H1 (cell line): ENCODE measurements around the gene DYRK1A. TPM values are rescaled to one million over a fixed set of nuclear protein-coding genes. Genes with fewer than 3 reads are reported as not detected.

Source experiments
- CTCF ChIA-PET: fragments of 300-600 bp; sonication (Branson Sonifier 250); formaldehyde crosslinking; loops from one replicate; lab custom pipeline; 2021; ENCODE audit not compliant: partially characterized antibody; lab: Charles Lee
- POLR2A ChIA-PET: fragments of 300-600 bp; sonication (Branson Sonifier 250); formaldehyde crosslinking; loops from one replicate; lab custom pipeline; 2021; ENCODE audit warnings: inconsistent platforms; ENCODE audit not compliant: partially characterized antibody; lab: Charles Lee
- DNase-seq, 2 experiments: peaks; one replicate each; pipeline versions ENCODE4 v3.0.0 to v3.0.0-alpha.2; 2010 to 2022; ENCODE audit warnings: low spot score in 2 of 2, low read depth in 1 of 2, mixed read lengths in 1 of 2
- FAIRE-seq: peaks from 2 replicates; lab custom pipeline; 2011; peaks lifted over from hg19 to GRCh38; lab: Jason Lieb, UNC
- H2AFZ ChIP-seq: 2 replicates; pipeline ENCODE4 v1.8.1; 2012; ENCODE audit warnings: low read length, inconsistent platforms
- H2AK5ac ChIP-seq: 2 replicates; pipeline ENCODE4 v1.6.1; 2013; ENCODE audit warnings: low read depth, low read length
- H2BK120ac ChIP-seq: replicated peaks from 2 replicates; pipeline ENCODE3; 2013; ENCODE audit warnings: low read depth, low read length, inconsistent platforms
- H2BK12ac ChIP-seq: 2 replicates; pipeline ENCODE4 v1.6.1; 2013; ENCODE audit warnings: low read depth, low read length
- H2BK15ac ChIP-seq: 2 replicates; pipeline ENCODE4 v1.6.1; 2013; ENCODE audit warnings: low read length
- H2BK20ac ChIP-seq: 2 replicates; pipeline ENCODE4 v1.6.1; 2013; ENCODE audit warnings: low read length
- H2BK5ac ChIP-seq: 2 replicates; pipeline ENCODE4 v1.6.1; 2013; ENCODE audit warnings: low read depth, low read length
- H3K14ac ChIP-seq: 2 replicates; pipeline ENCODE4 v1.6.1; 2013; ENCODE audit warnings: inconsistent platforms; ENCODE audit not compliant: insufficient read length
- H3K18ac ChIP-seq: 2 replicates; pipeline ENCODE4 v1.6.1; 2013; ENCODE audit warnings: low read length; ENCODE audit errors: extremely low read depth
- H3K23ac ChIP-seq: 2 replicates; pipeline ENCODE4 v1.6.1; 2013; ENCODE audit warnings: inconsistent platforms; ENCODE audit not compliant: insufficient read length
- H3K23me2 ChIP-seq: 2 replicates; pipeline ENCODE4 v1.6.1; 2013; ENCODE audit warnings: low read depth, low read length
- H3K27ac ChIP-seq: 2 replicates; pipeline ENCODE4 v1.6.1; 2011; ENCODE audit warnings: low read depth, low read length, inconsistent platforms
- H3K27me3 ChIP-seq, 4 experiments: replicated peaks in 1 of 4; 1 replicate in 1 of 4; 2 replicates in 3 of 4; pipeline versions ENCODE4 v1.6.1 to v1.8.1; 2011 to 2013; ENCODE audit warnings: low read length in 3 of 4, mild to moderate bottlenecking in 3 of 4, inconsistent platforms in 2 of 4, mixed read lengths in 2 of 4, moderate library complexity in 1 of 4; ENCODE audit not compliant: control insufficient read depth in 3 of 4, insufficient read depth in 3 of 4; ENCODE audit errors: extremely low read depth in 1 of 4
- H3K36me3 ChIP-seq, 4 experiments: 2 replicates each; pipeline versions ENCODE4 v1.6.1 to v1.8.1; 2011 to 2013; ENCODE audit warnings: mild to moderate bottlenecking in 4 of 4, low read length in 3 of 4, moderate library complexity in 2 of 4, control low read depth in 1 of 4, inconsistent platforms in 1 of 4; ENCODE audit not compliant: insufficient read depth in 4 of 4, control insufficient read depth in 2 of 4
- H3K4ac ChIP-seq: replicated peaks from 2 replicates; pipeline ENCODE3; 2013; ENCODE audit warnings: low read length, low read depth, mixed read lengths, inconsistent platforms; ENCODE audit not compliant: insufficient read length
- H3K4me1 ChIP-seq, 4 experiments: replicated peaks in 1 of 4; 1 replicate in 1 of 4; 2 replicates in 3 of 4; pipeline versions ENCODE4 v1.6.1 to v1.8.1; 2011 to 2013; ENCODE audit warnings: low read length in 3 of 4, inconsistent platforms in 2 of 4, mixed read lengths in 1 of 4; ENCODE audit not compliant: insufficient read depth in 4 of 4, control insufficient read depth in 3 of 4
- H3K4me2 ChIP-seq, 2 experiments: 2 replicates each; pipeline versions ENCODE4 v1.6.1 to v1.8.1; 2011 to 2013; ENCODE audit warnings: low read depth in 2 of 2, low read length in 2 of 2, control low read depth in 1 of 2, inconsistent platforms in 1 of 2, mild to moderate bottlenecking in 1 of 2; ENCODE audit not compliant: insufficient read depth in 1 of 2
- H3K4me3 ChIP-seq, 4 experiments: fragments of 200-600, 300-600 bp in 1 of 4; sonication (generic), shearing (Covaris generic), sonication (Bioruptor Twin) in 1 of 4; 2 replicates each; pipeline versions ENCODE4 v1.5.1 to v1.8.1; 2011 to 2016; ENCODE audit warnings: low read length in 4 of 4, low read depth in 3 of 4, control low read depth in 2 of 4, inconsistent platforms in 2 of 4, mild to moderate bottlenecking in 2 of 4, mixed read lengths in 1 of 4, moderate library complexity in 1 of 4; ENCODE audit not compliant: insufficient read depth in 2 of 4; ENCODE audit errors: extremely low read depth in 1 of 4
- H3K56ac ChIP-seq: replicated peaks from 2 replicates; pipeline ENCODE3; 2013; ENCODE audit warnings: low read depth, mild to moderate bottlenecking, mixed read lengths, low read length, inconsistent platforms; ENCODE audit not compliant: insufficient read length
- H3K79me1 ChIP-seq: 2 replicates; pipeline ENCODE4 v1.6.1; 2013; ENCODE audit warnings: low read depth, low read length, control low read depth
- H3K79me2 ChIP-seq, 2 experiments: 2 replicates each; pipeline versions ENCODE4 v1.6.1 to v1.8.1; 2012 to 2013; ENCODE audit warnings: low read length in 2 of 2, mild to moderate bottlenecking in 2 of 2, inconsistent platforms in 1 of 2; ENCODE audit not compliant: insufficient read depth in 2 of 2, control insufficient read depth in 1 of 2
- H3K9ac ChIP-seq, 4 experiments: replicated peaks in 1 of 4; 1 replicate in 1 of 4; 2 replicates in 3 of 4; pipeline versions ENCODE4 v1.6.1 to v1.8.1; 2011 to 2013; ENCODE audit warnings: low read depth in 3 of 4, low read length in 3 of 4, control low read depth in 2 of 4, mild to moderate bottlenecking in 2 of 4, moderate library complexity in 2 of 4, inconsistent platforms in 1 of 4; ENCODE audit errors: extremely low read depth in 1 of 4
- H3K9me3 ChIP-seq, 2 experiments: 2 replicates each; pipeline versions ENCODE4 v1.6.1 to v1.8.1; 2012 to 2013; ENCODE audit warnings: mild to moderate bottlenecking in 2 of 2, moderate library complexity in 2 of 2, control low read depth in 1 of 2, inconsistent platforms in 1 of 2, low read depth in 1 of 2, low read length in 1 of 2, mixed read lengths in 1 of 2; ENCODE audit not compliant: insufficient read depth in 2 of 2
- H4K20me1 ChIP-seq, 2 experiments: replicated peaks in 1 of 2; 2 replicates each; pipeline versions ENCODE3 to v1.8.1; 2011 to 2013; ENCODE audit warnings: inconsistent platforms in 2 of 2, low read length in 2 of 2, mild to moderate bottlenecking in 1 of 2; ENCODE audit not compliant: insufficient read depth in 2 of 2, control insufficient read depth in 1 of 2
- H4K5ac ChIP-seq: 2 replicates; pipeline ENCODE4 v1.6.1; 2013; ENCODE audit warnings: low read length, low read depth, mixed read lengths, inconsistent platforms; ENCODE audit not compliant: insufficient read length
- H4K8ac ChIP-seq: 2 replicates; pipeline ENCODE4 v1.8.0; 2013; ENCODE audit warnings: mild to moderate bottlenecking, moderate library complexity, low read length, inconsistent platforms; ENCODE audit not compliant: insufficient read depth; ENCODE audit errors: extremely low read depth
- H4K91ac ChIP-seq: replicated peaks from 2 replicates; pipeline ENCODE3; 2013; ENCODE audit warnings: low read length, mixed read lengths, inconsistent platforms; ENCODE audit not compliant: insufficient read length
- ATF2 ChIP-seq: IDR thresholded peaks from 2 replicates; pipeline ENCODE4 v1.6.1; 2012; ENCODE audit warnings: low read length, inconsistent platforms
- BACH1 ChIP-seq: IDR thresholded peaks from 2 replicates; pipeline ENCODE4 v1.6.1; 2012; ENCODE audit warnings: low read length, improper control_type of control experiment
- BRCA1 ChIP-seq: IDR thresholded peaks from 2 replicates; pipeline ENCODE4 v1.6.1; 2012; ENCODE audit warnings: low read depth, low read length, improper control_type of control experiment
- WGBS, 2 experiments: shearing (Covaris generic) in 1 of 2; methylation state at CpG; one replicate each; pipeline versions ENCODE4 v1.1.6 to v1.1.7; 2013 to 2015; ENCODE audit warnings: low lambda C conversion rate in 2 of 2, mixed read lengths in 2 of 2, inconsistent platforms in 1 of 2, low coverage in 1 of 2, missing lambda C conversion rate in 1 of 2; ENCODE audit not compliant: insufficient replicate concordance in 2 of 2, insufficient coverage in 1 of 2, insufficient read length in 1 of 2; ENCODE audit errors: extremely low coverage in 1 of 2, missing lambda C conversion rate in 1 of 2; 5-methylcytosine and 5-hydroxymethylcytosine counted together
- polyA plus RNA-seq, 7 experiments: library from polyadenylated mRNA; depleted of rRNA in 3 of 7; stranded (reverse) in 5 of 7; unstranded in 2 of 7; fragments of >200 nt in 5 of 7; fragments of 200-250 nt in 2 of 7; gene quantifications; 1 replicate in 5 of 7; 2 replicates in 1 of 7; 4 replicates in 1 of 7; pipeline versions ENCODE4 v1.2.1 to v1.2.3, GENCODE V29; 2011 to 2013; ENCODE audit warnings: missing spikeins in 2 of 7, mixed read lengths in 2 of 7
- total RNA-seq: library from RNA; stranded (reverse); fragmentation: NEBNext Ultra II Directional; extraction: Animal tissue kit (Norgen Biotek cat#: 25700); gene quantifications from 2 replicates; pipeline ENCODE4 v1.2.1, GENCODE V29; 2021

The DYRK1A gene
- total and polyA plus RNA-seq, 2 of the 8 experiments (the other 6 are each of a cell fraction or from before 2014, with no cell fraction given), result 61.1 to 62.2 TPM

DNA sequence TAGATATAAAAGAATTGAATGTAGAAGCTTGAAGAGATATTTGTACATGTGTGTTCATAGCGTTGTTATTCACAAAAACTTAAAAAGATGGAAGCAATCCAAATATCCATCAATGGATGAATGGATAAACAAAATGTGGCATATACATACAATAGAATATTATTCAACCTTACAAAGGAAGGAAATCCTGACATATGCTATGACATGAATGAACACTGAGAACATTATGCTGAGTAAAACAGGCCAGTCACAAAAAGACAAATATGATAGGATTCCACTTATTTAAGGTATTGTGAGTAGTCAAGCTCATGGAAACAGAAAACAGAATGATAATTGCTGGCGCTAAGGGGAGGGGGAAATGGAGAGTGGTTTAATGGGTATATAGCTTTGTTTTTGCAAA lies 47.0 kb upstream of the DYRK1A start:
- TF ChIP-seq BACH1 (no peak), BRCA1 (no peak), ATF2 (no peak)
- H3K14ac ChIP-seq, result no peak overlapping the region
- FAIRE-seq, result no peak
- H3K4me1 ChIP-seq, result no peaks in the 10 kb centered on the region
- H3K18ac ChIP-seq, result no peak overlapping the region
- POLR2A ChIA-PET, result no interaction called here
- H3K36me3 ChIP-seq, result no peaks in the 10 kb centered on the region
- H3K4ac ChIP-seq, result no peak overlapping the region
- CTCF ChIA-PET, result interaction anchor here (0.6 kb wide), 2 partner anchors 17 to 18 kb away, joined by 3 read pairs; no protein-coding TSS in a partner anchor
- no peak overlapping the region for H3K23ac ChIP-seq
- H3K27ac ChIP-seq, result no peak overlapping the region
- H3K27me3 ChIP-seq, result no peaks in the 10 kb centered on the region
- no peaks in the 10 kb centered on the region for H3K79me1 ChIP-seq
- H4K8ac ChIP-seq, result no peak overlapping the region
- no peak overlapping the region for H2BK20ac ChIP-seq
- no peak overlapping the region for H4K91ac ChIP-seq
- no peaks in the 10 kb centered on the region for H3K79me2 ChIP-seq
- no peak overlapping the region for H3K4me3 ChIP-seq
- H3K4me2 ChIP-seq, result no peak overlapping the region
- peaks cover 3 to 4% of the 10 kb centered on the region in 2 experiments; a peak in 2 of 4 replicates for H3K9me3 ChIP-seq
- no peak overlapping the region for H2AFZ ChIP-seq
- H2AK5ac ChIP-seq, result no peak overlapping the region
- H2BK120ac ChIP-seq, result no peak overlapping the region
- no peak overlapping the region for H4K5ac ChIP-seq
- WGBS, 2 experiments, result 87% methylated on average over 2 of the region's 2 CpGs; no CpG with 5 or more reads in 1 of the 2 experiments
- no peaks in the 10 kb centered on the region for H3K23me2 ChIP-seq
- DNase-seq, result no peak
- no peak overlapping the region for H2BK15ac ChIP-seq
- H4K20me1 ChIP-seq, result no peaks in the 10 kb centered on the region
- H3K9ac ChIP-seq, result no peak overlapping the region
- no peak overlapping the region for H2BK5ac ChIP-seq
- no peak overlapping the region for H2BK12ac ChIP-seq
- no peak overlapping the region for H3K56ac ChIP-seq
